Endothelial cell of umbilical vein (primary cell): ENCODE data around the gene ELANE. TPM values are rescaled to one million over a fixed set of nuclear protein-coding genes. Genes with fewer than 3 reads are reported as not detected.

Experiments
- BruUV-seq: library from RNA; stranded (reverse); fragments of 400-500 nt; replicated peaks from 2 replicates; lab custom pipeline; 2021; lab: Mats Ljungman, UMichigan
- CTCF ChIA-PET: fragments of 300-600, 350-600 bp; sonication (Branson Sonifier 250); formaldehyde crosslinking; loops from one replicate; lab custom pipeline; 2021; ENCODE audit warnings: antibody characterized with exemption, inconsistent platforms; lab: Charles Lee
- POLR2A ChIA-PET: fragments of 300-600, 350-600 bp; sonication (Branson Sonifier 250); formaldehyde crosslinking; loops from one replicate; lab custom pipeline; 2021; ENCODE audit warnings: antibody characterized with exemption, inconsistent platforms; lab: Charles Lee
- DNase-seq: peaks from one replicate; pipeline ENCODE4 v3.0.0-alpha.2; 2011; ENCODE audit warnings: low read depth, low spot score
- FAIRE-seq: peaks from 2 replicates; lab custom pipeline; 2011; peaks lifted over from hg19 to GRCh38; lab: Jason Lieb, UNC
- H2AFZ ChIP-seq: 2 replicates; pipeline ENCODE4 v1.6.0; 2012; ENCODE audit warnings: low read depth, low read length, control low read depth, inconsistent platforms
- H3K27ac ChIP-seq: 2 replicates; pipeline ENCODE4 v1.5.1; 2011; ENCODE audit warnings: low read depth, mild to moderate bottlenecking, control low read depth, low read length, moderate library complexity; ENCODE audit not compliant: insufficient read depth
- H3K27me3 ChIP-seq, 2 experiments: 2 replicates each; pipeline versions ENCODE4 v1.6.0 to v1.6.1; 2011; ENCODE audit warnings: low read length in 2 of 2, mixed read lengths in 1 of 2; ENCODE audit not compliant: control insufficient read depth in 2 of 2, insufficient read depth in 2 of 2
- H3K36me3 ChIP-seq, 2 experiments: 2 replicates in 1 of 2; 3 replicates in 1 of 2; pipeline ENCODE4 v1.5.1; 2011; ENCODE audit warnings: low read length in 2 of 2, mild to moderate bottlenecking in 1 of 2, moderate library complexity in 1 of 2; ENCODE audit not compliant: control insufficient read depth in 2 of 2, insufficient read depth in 2 of 2; ENCODE audit errors: extremely low read depth in 1 of 2
- H3K4me1 ChIP-seq: 3 replicates; pipeline ENCODE4 v1.5.1; 2011; ENCODE audit warnings: mild to moderate bottlenecking, low read length; ENCODE audit not compliant: control insufficient read depth, insufficient read depth; ENCODE audit errors: extremely low read depth
- H3K4me2 ChIP-seq: 2 replicates; pipeline ENCODE4 v1.6.1; 2011; ENCODE audit warnings: low read length, control low read depth, mixed read lengths; ENCODE audit not compliant: insufficient read depth
- H3K4me3 ChIP-seq, 3 experiments: fragments of 200-600 bp in 1 of 3; sonication (generic), shearing (Covaris generic) in 1 of 3; replicated peaks in 1 of 3; 2 replicates each; pipeline ENCODE4 v1.5.1; 2011 to 2016; ENCODE audit warnings: control low read depth in 3 of 3, low read length in 3 of 3, mild to moderate bottlenecking in 2 of 3, inconsistent platforms in 1 of 3, low read depth in 1 of 3, moderate library complexity in 1 of 3; ENCODE audit not compliant: insufficient read depth in 1 of 3
- H3K79me2 ChIP-seq: 2 replicates; pipeline ENCODE4 v1.6.0; 2012; ENCODE audit warnings: low read length, inconsistent platforms; ENCODE audit not compliant: control insufficient read depth, insufficient read depth
- H3K9ac ChIP-seq: replicated peaks from 2 replicates; pipeline ENCODE3; 2011; ENCODE audit warnings: low read length, control low read depth; ENCODE audit not compliant: insufficient read depth; ENCODE audit errors: extremely low read depth
- H3K9me1 ChIP-seq: replicated peaks from 3 replicates; pipeline ENCODE4 v1.6.0; 2011; ENCODE audit warnings: mild to moderate bottlenecking, low read length; ENCODE audit not compliant: control insufficient read depth, insufficient read depth; ENCODE audit errors: extremely low read depth
- H3K9me3 ChIP-seq: replicated peaks from 2 replicates; pipeline ENCODE4 v1.5.1; 2012; ENCODE audit warnings: low read length, inconsistent platforms; ENCODE audit not compliant: control insufficient read depth, insufficient read depth
- H4K20me1 ChIP-seq: replicated peaks from 2 replicates; pipeline ENCODE3; 2011; ENCODE audit warnings: mild to moderate bottlenecking, low read length; ENCODE audit not compliant: control insufficient read depth, insufficient read depth; ENCODE audit errors: extremely low read depth
- CTCF ChIP-seq, 2 donors: IDR thresholded peaks; 1 replicate in 1 of 2; 2 replicates in 1 of 2; pipeline ENCODE4 v1.5.1; 2011; ENCODE audit warnings: low read length in 2 of 2, mild to moderate bottlenecking in 2 of 2, moderate library complexity in 2 of 2, control low read depth in 1 of 2, inconsistent platforms in 1 of 2, low read depth in 1 of 2; ENCODE audit not compliant: insufficient read depth in 1 of 2; ENCODE audit errors: extremely low read depth in 1 of 2
- EZH2 ChIP-seq: IDR thresholded peaks from 2 replicates; pipeline ENCODE4 v1.6.1; 2012; ENCODE audit warnings: borderline replicate concordance, low read depth, mild to moderate bottlenecking, moderate library complexity, low read length, inconsistent platforms; ENCODE audit not compliant: severe bottlenecking
- FOS ChIP-seq: IDR thresholded peaks from 2 replicates; pipeline ENCODE4 v1.6.1; 2011; ENCODE audit warnings: mild to moderate bottlenecking, low read length, moderate library complexity, borderline replicate concordance; ENCODE audit not compliant: insufficient read depth
- GATA2 ChIP-seq: IDR thresholded peaks from 2 replicates; pipeline ENCODE4 v1.7.0; 2011; ENCODE audit warnings: low read depth, mild to moderate bottlenecking, moderate library complexity, mixed read lengths, low read length; ENCODE audit not compliant: insufficient read length, insufficient read depth
- JUN ChIP-seq: IDR thresholded peaks from 2 replicates; pipeline ENCODE4 v1.6.1; 2011; ENCODE audit warnings: borderline replicate concordance, low read depth; ENCODE audit not compliant: insufficient read length, insufficient read depth
- MAX ChIP-seq: IDR thresholded peaks from 2 replicates; pipeline ENCODE4 v1.6.1; 2011; ENCODE audit not compliant: insufficient read depth, insufficient read length
- MYC ChIP-seq: IDR thresholded peaks from one replicate; pipeline ENCODE4 v1.6.1; 2011; ENCODE audit warnings: mild to moderate bottlenecking, low read depth, low read length
- POLR2AphosphoS5 ChIP-seq: IDR thresholded peaks from 2 replicates; pipeline ENCODE4 v1.6.1; 2012; ENCODE audit warnings: low read depth, mild to moderate bottlenecking, control low read depth, low read length, moderate library complexity; ENCODE audit not compliant: insufficient read depth
- dilution Hi-C: fragments of 300-500 bp; cut with MboI; formaldehyde crosslinking; loops from one replicate; pipeline ENCODE4 v1.15.0; 2019; ENCODE audit warnings: low sequenced_read_pairs; ENCODE audit not compliant: extremely low pct_ligation_motif_present
- intact Hi-C: fragments of 100-400 bp; cut with micrococcal nuclease; formaldehyde crosslinking; loops from one replicate; pipeline ENCODE4 v1.10.0; 2022
- polyA plus RNA-seq, 4 experiments: library from polyadenylated mRNA; depleted of rRNA in 3 of 4; stranded (reverse) in 3 of 4; unstranded in 1 of 4; fragments of >200 nt; gene quantifications; 2 replicates each; pipeline versions ENCODE4 v1.2.1 to v1.2.3, GENCODE V29; 2011 to 2012; ENCODE audit warnings: missing spikeins in 1 of 4
- total RNA-seq: library from RNA; stranded (reverse); gene quantifications from 2 replicates; pipeline ENCODE4 v1.2.3, GENCODE V29; 2021

The ELANE gene
- total and polyA plus RNA-seq, 2 donors (not counting 3 experiments of a cell fraction or from before 2014, with no cell fraction given): not detected

GRCh38 chr19:827314-827709, 24.8 kb upstream of the ELANE start:
- intact Hi-C loops: no loop called here
- Histone ChIP-seq H3K79me2 (no peaks in the 10 kb centered on the region), H3K27ac (no peak overlapping the region), H3K4me3 (no peak overlapping the region), H3K9ac (no peak overlapping the region), H3K9me1 (no peaks in the 10 kb centered on the region), H3K27me3 (no peaks in the 10 kb centered on the region), H2AFZ (no peak overlapping the region), H3K4me1 (no peaks in the 10 kb centered on the region), H3K36me3 (no peaks in the 10 kb centered on the region), H3K9me3 (no peaks in the 10 kb centered on the region), H3K4me2 (no peak overlapping the region), H4K20me1 (no peaks in the 10 kb centered on the region)
- CTCF ChIA-PET: no interaction called here
- FAIRE-seq (no peak), DNase-seq (no peak)
- TF ChIP-seq FOS (no peak), JUN (no peak), POLR2AphosphoS5 (no peak), MAX (no peak), CTCF (IDR thresholded peaks at IDR 0.05; ENCODE audit: extremely low read depth in 1 of 2, insufficient read depth in 1 of 2, low read depth in 1 of 2, low read length in 2 of 2) (no peak), GATA2 (no peak), MYC (no peak), EZH2 (no peak)
- dilution Hi-C loops: no loop called here
- no TSS peak for BruUV-seq
- POLR2A ChIA-PET: no interaction called here
